GM18907 (cell line): ENCODE results near the gene INO80.
"Not testable (repeated sequence)": the region's sequence is repeated elsewhere in the genome, so short reads cannot be mapped to it uniquely, and the experiment has no call there.

Experiments
- ATAC-seq: cut with Tn5 transposase; IDR thresholded peaks from one replicate; pipeline ENCODE4 v1.9.1; 2021; ENCODE audit warnings: mild to moderate bottlenecking, moderate library complexity; ENCODE audit not compliant: unreplicated experiment

INO80 gene, protein sequence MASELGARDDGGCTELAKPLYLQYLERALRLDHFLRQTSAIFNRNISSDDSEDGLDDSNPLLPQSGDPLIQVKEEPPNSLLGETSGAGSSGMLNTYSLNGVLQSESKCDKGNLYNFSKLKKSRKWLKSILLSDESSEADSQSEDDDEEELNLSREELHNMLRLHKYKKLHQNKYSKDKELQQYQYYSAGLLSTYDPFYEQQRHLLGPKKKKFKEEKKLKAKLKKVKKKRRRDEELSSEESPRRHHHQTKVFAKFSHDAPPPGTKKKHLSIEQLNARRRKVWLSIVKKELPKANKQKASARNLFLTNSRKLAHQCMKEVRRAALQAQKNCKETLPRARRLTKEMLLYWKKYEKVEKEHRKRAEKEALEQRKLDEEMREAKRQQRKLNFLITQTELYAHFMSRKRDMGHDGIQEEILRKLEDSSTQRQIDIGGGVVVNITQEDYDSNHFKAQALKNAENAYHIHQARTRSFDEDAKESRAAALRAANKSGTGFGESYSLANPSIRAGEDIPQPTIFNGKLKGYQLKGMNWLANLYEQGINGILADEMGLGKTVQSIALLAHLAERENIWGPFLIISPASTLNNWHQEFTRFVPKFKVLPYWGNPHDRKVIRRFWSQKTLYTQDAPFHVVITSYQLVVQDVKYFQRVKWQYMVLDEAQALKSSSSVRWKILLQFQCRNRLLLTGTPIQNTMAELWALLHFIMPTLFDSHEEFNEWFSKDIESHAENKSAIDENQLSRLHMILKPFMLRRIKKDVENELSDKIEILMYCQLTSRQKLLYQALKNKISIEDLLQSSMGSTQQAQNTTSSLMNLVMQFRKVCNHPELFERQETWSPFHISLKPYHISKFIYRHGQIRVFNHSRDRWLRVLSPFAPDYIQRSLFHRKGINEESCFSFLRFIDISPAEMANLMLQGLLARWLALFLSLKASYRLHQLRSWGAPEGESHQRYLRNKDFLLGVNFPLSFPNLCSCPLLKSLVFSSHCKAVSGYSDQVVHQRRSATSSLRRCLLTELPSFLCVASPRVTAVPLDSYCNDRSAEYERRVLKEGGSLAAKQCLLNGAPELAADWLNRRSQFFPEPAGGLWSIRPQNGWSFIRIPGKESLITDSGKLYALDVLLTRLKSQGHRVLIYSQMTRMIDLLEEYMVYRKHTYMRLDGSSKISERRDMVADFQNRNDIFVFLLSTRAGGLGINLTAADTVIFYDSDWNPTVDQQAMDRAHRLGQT (N-terminal part only)

DNA sequence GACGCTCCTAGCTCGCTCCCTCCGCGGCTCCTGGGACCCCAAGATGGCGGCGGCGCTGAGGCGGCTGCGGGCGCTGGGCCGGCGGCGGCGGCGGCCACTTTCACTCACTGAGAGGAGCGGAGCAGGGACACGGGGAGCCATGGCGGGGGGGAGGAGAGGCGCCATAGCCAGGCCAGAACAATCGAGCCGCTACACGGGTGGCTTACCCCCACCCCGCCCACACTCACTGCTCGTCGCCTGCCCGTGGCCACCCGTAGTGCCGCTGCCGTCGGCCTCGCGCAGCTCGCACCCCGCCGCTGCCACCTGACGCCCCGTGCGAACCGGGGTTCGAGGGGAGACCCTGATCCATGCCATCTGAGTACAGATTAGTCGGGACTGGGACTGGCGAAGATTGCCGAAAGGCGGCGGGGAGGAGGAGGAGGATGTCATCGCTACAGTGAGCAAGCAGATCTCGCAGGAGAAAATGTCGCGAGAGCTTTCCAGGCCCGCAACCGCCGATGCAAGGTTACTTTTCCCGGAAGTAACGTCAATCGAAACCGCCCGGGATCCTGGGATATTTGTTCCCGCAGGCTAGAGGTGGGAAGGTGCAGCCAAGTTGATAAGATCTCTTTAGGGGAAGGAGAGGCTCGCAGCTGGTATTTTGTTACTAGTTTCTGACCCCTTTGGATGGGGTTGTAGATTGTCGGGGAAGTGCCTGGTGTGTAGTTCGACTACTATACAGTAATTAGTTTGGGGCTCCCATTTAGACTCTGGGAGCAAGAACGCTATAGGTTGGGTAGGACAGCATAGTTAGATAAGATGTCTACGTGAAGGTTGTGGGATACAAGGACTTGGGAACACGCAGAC, at the start of gene INO80:
Gene INO80, minus strand, starts transcription at position 165 of the 846 bp plus-strand sequence. CDS start 19,970 bp downstream, outside the sequence.
- peak; percentile 81 for ATAC-seq

DNA sequence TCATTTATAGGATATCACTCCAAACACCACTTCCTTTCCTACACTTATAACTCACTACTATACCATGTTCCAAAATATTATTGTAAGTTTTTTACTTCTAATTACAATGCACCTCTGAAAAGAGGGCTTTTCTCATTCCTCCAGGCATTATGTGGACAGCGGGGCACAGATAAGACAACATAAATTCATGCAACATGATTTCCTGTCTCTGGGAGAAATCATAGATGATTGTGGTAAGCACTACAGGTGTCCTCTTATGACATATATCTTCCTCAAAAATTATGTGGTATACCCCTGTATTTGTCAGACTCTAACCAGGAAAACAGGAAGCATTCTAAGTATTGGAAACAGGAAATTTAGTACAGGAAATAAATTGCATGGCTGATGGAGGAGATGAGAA, 45.7 kb upstream of the INO80 start:
- ATAC-seq: no peak

DNA sequence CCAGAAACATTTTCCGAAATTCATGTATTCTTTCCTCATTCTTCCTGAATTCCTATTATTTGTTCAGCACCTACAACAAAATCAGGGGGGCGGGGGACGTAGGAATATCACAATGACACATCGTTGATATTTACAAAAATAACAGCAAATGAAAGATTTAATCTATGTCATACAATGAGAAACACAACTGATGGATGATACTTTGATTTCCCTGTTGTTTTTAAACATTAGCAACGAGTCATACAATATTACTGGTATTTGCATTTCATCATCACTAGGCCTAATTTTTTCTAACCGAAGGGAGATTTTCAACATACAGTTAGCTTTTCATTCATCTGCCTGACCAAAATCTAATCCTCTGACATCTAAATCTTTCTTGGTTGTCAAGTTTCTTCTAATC, 45.3 kb upstream of the INO80 start:
- no peak for ATAC-seq

DNA sequence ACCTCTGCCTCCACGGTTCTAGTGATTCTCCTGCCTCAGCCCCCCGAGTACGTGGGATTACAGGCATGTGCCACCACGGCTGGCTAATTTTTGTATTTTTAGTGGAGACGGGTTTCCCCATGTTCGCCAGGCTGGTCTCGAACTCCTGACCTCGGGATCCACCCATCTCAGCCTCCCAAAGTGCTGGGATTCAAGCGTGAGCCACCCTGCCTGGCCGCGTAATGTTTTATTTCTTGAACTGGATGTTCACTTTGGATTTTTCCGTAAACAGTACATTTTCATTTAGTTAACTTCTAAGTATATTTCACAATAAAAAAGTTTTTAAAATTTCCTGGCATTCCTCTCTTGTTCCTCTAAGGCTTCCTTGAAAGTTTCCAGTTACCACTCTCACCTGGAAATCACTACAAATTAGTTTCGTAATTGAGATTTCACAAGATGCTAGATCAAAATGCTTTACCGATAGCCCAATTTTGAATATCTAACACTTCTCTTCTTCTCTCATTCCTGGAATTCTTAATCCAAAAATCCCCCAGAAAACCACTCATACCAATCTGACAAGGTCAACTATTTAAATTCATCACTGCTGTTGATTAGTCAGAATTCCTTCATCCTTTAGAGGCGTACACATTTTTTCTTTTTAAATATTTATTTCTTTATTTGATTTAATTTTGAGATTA, 44.7 kb upstream of the INO80 start:
- no peak for ATAC-seq

DNA sequence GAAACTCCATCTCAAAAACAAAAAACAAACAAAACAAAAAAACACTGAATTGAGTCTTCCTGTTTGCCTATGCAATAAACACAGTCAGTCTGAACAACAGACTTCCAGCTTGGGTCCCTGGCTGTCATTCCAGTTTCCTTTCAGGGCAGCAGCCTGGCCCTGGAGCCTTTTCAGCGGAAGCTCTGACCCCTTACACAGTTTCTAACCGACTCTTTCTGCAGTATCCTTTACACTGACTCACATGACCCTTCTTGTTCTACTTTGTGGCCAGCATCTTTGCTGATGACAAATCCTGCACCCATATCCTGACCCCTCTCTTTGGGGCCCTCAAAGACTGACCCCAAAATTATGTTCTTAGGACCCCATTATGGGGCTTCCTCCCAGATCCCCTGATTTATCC, 38.3 kb upstream of the INO80 start:
- no peak for ATAC-seq

DNA sequence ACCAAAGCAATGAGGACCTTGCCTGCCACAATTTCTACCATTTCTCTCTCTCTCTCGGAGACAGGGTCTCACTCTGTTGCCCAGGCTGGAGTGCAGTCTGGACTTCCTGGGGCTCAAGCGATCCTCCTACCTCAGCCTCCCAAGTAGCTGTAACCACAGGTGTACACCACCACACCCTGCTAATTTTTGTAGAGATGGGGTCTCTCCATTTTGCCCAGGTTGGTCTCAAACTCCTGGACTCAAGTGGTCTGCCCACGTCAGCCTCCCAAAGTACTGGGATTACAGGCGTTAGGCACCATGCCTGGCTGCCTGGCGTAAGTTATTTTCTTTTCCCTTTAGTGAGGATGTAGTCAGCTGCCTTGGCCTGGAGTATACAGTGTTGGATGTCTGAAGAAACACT, 37.7 kb upstream of the INO80 start:
- ATAC-seq: no peak

DNA sequence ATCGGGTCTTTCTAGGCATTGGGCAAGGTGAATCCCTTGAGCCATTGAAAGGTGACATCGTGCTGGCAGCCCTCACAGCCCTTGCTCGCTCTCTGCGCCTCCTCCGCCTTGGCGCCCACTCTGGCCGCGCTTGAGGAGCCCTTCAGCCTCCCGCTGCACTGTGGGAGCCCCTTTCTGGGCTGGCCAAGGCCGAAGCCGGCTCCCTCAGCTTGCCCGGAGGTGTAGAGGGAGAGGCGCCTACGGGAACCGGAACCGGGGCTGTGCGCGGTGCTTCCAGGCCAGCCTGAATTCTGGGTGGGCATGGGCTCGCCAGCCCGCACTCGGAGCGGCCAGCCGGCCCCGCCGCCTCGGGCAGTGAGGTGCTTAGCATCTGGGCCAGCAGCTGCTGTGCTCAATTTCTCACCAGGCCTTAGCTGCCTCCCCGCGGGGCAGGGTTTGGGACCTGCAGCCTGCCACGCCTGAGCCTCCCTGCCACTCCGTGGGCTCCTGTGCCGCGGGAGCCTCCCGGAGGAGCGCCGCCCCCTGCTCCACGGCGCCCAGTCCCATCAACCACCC, 35.4 kb upstream of the INO80 start:
- ATAC-seq: no peak

DNA sequence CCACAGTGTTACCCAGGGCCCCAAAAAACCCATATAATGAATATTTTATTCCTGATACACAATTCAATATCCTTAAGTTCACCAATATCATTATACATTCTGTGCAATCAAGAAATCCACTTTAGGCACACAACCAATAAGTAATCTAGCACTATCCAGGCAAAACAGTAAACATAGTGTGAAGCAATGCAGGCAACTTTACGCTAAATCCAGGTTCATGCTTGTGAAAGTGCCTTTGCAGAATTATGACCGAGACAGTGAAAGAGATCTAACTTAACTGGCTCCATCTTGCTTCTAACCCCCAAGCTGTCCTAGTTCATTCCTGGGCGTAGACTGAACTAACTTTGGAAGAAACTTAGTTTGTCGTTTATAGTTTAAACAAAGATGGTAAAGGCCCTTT, 34.2 kb upstream of the INO80 start:
- no peak for ATAC-seq

DNA sequence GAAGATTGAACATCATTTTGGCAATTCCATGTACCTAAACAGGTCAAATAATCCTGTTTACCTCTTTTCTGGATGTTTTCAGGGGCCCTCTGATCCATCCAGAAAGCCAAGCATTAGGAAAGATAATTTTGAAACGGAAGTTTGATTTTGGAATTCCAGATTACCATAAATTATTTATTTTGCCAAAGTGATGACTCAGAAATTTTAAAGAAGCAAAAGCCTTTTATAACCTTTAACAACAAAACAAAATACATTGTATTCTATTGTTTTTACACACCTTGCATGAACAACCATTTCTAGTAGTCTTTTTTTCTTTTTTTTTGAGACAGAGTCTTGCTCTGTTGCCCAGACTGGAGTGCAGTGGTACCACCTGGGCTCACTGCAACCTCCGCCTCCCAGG, 32.0 kb upstream of the INO80 start:
- ATAC-seq: no peak

DNA sequence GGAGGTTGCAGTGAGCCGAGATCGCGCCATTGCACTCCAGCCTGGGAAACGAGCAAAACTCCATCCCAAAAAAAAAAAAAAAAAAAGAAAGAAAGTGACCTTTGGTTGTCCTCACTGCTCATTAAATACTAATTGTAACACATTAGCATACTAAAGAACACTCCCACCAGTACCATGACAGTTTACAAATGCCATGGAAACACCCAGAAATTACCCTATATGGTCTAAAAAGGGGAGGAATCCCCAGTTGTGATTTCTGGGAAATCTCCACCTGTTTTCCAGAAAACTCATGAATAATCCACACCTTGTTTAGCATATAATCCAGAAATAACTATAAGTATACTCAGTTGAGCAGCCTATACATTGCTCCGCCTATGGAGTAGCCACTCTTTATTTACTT, 23.5 kb upstream of the INO80 start:
- ATAC-seq: no peak

DNA sequence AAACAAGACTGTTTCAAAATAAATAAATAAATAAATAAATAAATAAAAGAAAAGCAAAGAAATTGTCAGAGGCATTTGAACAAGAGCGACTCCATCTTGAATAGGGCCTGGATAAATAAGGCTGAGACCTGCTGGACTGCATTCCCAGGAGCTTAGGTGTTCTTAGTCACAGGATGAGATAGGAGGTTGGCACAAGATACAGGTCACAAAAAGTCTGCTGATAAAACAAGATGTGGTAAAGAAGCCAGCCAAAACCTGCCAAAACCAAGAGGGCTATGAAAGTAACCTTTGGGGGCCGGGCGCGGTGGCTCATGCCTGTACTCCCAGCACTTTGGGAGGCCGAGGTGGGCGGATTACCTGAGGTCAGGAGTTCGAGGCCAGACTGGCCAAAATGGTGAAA, 23.0 kb upstream of the INO80 start:
- not testable (repeated sequence) for ATAC-seq

DNA sequence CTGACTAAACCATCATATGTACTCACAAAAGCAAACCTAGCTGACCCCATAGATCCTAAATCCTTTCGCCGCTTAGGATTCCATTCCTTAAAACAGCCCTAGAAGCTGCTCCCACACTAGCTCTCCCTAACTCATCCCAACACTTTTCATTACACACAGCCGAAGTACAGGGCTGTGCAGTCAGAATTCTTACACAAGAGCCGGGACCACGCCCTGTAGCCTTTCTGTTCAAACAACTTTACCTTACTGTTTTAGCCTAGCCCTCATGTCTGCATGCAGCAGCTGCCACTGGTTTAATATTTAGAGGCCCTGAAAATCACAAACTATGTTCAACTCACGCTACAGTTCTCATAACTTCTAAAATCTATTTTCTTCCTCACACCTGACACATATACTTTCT, 19.5 kb upstream of the INO80 start:
- ATAC-seq: not testable (repeated sequence)

DNA sequence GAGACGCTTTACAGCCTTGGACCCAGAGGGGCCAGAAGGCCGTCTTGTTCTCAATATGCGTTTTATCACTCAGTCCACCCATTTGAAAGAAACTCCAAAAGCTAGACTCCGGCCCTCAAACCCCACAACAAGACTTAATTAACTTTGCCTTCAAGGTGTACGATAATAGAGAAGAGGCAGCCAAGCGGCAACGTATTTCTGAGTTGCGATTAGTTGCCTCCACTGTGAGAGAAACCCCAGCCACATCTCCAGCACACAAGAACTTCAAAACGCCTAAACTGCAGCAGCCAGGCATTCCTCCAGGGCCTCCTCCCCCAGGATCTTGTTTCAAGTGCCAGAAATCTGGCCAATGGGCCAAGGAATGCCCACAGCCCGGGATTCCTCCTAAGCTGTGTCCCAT, 17.4 kb upstream of the INO80 start:
- ATAC-seq: no peak

DNA sequence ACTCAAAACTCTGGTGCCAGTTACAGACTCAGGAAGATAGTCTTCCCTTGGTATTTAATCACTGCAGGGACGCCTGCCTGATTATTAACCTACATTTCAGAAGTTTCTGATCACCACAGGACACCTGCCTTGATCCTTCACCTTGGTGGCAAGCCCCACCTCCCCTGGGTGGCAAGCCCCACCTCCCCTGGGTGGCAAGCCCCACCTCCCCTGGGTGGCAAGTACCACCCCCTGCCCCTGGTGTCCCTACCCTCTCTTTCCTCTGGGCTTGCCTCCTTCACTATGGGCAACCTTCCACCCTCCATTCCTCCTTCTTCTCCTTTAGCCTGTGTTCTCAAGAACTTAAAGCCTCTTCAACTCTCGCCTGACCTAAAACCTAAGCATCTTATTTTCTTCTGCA, 16.0 kb upstream of the INO80 start:
- not testable (repeated sequence) for ATAC-seq

DNA sequence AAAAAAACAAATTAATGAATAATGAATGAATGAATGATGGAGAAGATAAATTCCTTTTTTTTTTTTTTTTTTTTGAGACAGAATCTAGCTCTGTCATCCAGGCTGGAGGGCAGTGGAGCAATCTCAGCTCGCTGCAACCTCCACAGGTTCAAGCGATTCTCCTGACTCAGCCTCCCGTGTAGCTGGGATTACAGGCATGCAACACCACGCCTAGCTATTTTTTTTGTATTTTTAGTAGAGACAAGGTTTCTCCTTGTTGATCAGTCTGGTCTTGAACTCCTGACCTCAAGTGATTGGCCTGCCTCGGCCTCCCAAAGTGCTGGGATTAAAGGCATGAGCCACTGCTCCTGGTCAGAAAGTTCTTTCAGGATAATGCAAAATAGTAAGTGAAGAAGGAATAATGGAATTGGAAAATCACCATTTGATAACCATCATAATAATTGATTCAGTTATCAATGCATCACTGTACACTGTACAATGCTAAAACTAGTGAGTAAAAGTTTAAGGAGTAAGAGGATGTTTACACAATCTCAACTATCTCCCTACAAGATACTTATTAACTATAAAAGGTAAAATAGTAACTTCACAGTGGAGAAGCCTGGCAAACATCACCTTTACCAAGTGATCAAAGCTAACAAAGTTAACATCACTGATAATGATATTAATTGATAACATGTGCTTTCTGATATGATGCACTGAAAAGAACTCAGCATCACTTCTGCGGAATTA, 12.3 kb upstream of the INO80 start:
- no peak for ATAC-seq

DNA sequence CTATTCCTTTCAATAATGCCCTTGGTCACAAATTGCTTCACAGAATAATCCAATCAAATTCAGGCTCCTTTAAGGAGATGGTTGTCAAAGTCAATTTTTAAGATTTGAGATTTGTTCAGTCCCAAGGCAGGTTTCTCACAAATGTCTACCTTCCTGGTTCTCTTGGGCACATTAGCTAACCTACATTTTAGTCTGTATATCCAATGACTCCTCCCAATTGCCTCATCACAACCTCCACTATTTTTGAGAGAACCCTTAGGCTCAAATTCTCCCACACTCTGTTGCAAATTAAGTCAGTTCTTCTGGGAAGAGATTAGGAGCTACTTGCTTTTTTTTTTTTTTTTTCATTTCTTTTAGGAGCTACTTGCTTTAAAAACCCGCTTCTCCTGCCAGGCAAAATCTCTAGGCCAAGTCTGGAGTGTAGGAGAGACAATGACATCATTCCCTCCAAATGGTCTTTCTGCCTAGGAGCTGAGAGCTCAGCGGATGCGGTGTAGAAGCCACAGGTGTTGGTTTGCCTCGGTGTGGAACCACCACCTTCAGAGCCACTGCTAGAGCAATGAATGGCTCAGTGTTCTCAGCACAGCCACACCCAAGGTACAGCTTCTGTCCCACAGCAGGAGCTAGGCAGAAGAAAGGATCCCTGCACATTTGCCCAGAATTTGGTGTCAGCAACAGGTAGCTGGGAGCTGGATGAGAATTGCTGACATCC, 10.0 kb upstream of the INO80 start:
- ATAC-seq: no peak

DNA sequence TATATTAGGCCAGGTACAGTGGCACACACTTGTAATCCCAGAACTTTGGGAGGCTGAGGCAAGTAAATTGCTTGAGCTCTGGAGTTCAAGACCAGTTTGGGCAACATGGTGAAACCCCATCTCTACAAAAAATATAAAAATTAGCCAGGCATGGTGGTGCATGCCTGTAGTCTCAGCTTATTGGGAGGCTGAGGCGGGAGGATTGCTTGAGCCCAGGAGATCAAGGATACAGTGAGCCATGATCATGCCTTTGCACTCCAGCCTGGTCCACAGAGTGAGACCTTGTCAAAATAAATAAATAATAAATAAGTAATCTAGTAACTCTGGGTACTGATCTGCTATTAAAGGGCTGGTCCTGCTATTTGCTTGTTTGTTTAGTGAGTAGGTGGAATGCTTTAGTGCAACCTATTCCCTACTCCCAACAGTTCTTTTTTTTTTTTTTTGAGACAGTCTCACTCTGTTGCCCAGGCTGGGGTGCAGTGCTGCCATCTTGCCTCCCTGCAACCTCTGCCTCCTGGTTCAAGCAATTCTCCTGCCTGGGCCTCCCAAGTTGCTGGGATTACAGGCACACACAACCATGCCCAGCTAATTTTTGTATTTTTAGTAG, 9.1 kb upstream of the INO80 start:
- no peak for ATAC-seq

DNA sequence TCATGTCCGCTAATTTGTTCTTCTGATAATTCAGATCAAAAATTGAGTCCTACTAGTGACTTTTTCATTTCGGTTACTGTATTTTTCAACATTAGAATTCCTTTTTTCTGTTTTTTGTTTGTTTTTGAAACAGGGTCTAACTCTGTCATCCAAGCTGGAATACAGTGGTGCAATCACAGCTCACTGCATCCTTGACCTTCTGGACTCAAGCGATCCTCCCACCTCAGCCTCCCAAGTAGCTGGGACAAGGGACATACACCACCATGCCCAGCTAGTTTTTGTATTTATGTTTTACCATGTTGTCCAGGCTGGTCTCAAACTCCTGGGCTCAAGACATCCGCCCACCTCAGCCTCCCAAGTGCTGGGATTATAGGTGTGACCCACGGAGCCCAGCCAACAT, 8.0 kb upstream of the INO80 start:
- ATAC-seq: no peak
